NCI-H82 treated with DMSO at 0.1 percent for 48 hours (cell line): ENCODE results near the gene CD93.

Experiments used
- DNase-seq: peaks from one replicate; lab custom pipeline; 2025; ENCODE audit not compliant: unreplicated experiment; lab: John Stamatoyannopoulos, UW

CD93 gene

DNA sequence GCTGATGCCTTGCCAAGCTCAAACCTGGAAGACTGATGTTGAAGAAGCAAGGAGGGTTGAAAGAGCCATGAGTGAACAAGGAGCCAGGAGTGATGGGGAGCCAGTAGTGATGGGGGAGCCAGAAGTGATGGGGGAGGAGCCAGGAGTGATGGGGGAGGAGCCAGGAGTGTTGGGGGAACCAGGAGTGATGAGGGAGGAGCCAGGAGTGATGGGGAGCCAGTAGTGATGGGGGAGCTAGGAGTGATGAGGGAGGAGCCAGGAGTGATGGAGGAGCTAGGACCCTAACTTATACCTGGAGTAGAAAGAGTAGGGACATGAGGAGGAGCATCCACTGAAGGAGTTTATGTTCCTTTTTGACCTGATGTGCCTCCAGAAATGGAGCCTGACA, 14.6 kb upstream of the CD93 start:
- DNase-seq: no peak

- no peak for DNase-seq
Observed at GRCh38 chr20:23099791-23100719, 13.9 kb upstream of the CD93 start.

DNA sequence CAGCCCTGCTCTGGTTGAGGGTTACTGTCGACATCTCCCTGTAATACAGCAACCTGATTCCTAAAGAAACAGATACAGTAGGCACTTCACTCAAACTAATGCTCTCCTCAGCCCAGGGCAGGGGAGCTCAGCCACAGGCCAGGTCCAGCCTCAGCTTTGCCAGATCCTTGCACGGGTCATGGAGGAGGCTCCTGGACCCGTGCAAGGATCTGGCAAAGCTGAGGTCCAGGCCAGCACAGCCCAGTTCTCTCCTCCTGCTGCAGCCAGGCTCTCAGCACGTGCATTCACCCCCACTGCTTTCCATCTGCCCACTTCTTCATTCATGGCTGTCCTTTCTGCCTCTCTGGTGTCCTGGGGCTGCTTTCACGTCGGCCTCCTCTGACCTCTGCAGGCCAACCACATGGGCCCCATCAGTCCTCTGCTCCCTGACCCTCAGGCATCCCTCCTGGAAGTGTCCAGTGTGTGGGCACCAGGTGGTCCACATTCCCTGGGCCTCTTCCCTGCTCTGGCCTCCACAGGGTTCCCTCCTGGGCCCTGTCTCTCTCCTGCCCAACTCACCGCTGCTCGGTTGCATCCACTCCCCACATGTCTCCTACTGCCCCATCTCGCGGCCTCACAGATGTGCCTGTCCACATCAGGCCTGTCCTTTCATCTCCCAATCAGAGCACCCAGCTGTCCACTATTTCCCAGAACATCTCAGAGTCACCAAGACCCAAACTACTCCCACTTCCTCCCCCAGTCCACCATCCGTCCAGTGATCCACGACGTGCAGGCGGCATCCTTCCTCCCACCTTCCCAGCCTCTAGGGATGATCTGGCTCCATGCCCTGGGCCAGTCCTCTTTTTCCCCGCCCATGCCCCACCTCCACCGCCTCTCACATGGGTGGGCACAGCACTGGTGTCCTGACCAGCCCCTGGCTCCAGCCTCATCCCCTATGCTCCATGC, 11.8 kb upstream of the CD93 start:
- no peak for DNase-seq

GRCh38 chr20:23096986-23097520, 10.9 kb upstream of the CD93 start:
- no peak for DNase-seq

DNA sequence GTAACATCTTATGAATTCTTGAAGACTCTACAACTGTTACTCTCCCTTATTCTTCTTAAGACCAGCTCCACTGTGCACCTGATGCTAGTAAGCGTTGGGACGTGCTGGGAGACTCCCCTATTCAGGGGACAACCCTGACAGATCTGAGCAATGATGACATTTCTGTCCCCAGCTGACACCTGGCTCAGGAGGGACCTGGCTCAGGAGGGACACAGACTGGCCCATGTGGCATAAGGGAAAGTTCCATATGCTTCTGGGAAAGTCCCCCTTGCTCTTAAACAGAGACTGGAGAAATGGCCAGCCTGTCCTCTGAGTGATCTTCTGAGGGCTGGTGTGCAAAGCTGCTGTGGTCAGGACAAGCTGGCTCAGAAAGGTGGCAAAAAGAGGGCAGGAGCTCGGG, 10.0 kb upstream of the CD93 start:
- no peak for DNase-seq

DNA sequence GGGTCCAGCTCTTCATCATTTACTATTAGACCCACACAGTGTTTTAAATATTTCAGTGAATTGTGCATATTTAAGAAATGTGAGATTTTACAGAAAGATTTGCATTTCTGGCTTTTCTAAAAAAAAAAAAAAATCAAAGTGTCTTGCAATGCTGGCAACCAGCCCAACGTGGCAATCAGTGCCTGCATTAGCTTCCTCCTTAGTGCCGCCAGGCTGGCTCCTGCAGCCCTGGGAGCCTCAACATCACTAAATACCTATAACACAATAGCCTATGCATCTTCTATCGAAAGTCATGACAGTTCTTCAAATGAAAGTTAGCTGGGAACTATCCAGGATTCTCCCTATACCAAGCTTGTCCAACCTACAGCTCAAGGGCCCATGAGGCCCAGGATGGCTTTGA, 9.4 kb upstream of the CD93 start:
- no peak for DNase-seq

DNA sequence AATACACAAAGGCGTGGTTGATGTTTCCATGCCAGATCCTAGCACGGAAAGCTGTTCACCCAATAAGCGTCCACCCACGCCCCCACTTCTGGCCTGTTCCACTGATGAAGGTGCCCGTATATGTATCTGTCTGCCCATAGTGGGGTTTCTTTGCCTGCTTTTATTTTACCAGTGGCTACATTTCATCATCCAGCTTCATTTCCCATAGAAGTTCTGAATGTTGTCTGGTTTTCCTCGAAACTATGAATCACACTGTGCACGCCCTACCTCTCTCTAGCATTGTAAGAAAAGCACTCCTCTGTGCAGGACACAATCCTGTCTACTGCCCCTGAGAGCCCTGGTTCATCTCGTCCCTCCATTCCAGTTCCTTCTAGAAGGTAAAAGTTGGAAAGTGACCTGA, 8.8 kb upstream of the CD93 start:
- no peak for DNase-seq

- no peak for DNase-seq
Observed at GRCh38 chr20:23094213-23094896, 8.2 kb upstream of the CD93 start.

DNA sequence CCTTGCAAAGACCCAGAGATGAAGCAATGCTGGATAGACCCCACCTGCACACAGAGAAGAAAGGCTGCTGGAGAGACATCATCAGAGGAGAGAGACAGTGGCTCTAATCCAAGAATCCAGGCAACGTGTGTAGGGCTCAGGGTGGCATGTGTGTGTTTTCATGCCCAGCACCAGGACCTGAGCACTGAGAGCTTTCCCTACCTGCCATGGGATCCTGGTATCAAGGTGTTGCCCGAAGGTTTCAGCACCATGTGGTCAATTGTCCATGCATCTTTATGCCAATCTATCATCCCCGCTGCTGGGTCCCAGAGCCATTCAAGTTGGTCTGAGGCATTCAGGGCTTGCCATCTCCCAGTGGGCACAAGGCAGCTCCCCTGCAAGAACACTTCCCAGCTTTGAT, 7.5 kb upstream of the CD93 start:
- DNase-seq: no peak

DNA sequence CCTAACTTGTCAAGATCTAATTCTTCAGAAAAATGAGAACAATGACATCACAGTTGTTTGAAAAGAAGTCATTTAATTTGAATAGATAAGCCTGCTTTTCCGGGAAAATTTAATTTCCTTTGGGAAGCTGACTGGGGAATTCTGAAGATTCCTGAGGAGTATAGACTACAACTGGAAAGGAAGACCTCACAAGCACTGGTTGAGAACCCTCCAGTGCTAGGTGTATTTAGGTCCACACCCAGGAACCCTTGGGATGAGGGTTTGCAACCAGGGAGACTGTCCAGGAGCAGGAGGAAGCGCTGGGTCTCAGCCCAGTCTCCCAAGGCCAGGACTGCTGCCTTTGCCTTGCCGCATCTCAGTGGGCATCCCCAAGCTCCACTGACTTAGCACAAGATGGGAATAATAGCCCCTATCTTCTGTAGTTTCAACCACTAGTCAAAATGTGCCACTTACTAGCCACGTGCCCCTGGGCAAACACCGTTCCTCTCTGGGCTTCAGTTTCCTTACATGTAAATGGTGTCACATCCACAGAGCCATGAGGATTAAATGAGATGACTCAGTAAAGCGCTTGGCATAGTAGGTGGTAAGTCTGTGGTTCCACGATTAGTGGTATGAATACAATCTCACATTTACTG, 6.9 kb upstream of the CD93 start:
- DNase-seq: no peak

GRCh38 chr20:23092384-23092756, 6.2 kb upstream of the CD93 start:
- no peak for DNase-seq

- no peak for DNase-seq
Observed at GRCh38 chr20:23091721-23092383, 5.7 kb upstream of the CD93 start.

DNA sequence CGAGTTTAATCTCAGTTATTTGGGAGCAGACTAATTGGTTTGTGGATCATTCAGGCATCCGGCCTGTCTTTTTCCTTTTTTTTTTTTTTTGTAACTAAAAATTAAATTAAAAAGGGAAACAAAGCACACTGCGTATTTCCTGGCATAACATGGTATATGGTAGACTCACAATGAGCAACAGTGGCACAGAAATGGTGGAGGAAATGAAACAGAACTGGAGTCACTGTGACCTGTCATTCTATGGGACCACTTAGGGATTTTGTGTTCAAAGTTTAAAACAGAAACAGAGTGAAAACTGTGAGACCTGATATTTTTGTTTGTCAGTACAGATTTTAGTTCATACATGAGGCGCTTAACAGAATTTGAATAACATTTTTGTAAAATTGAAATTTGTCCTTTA, 4.8 kb upstream of the CD93 start:
- no peak for DNase-seq

- DNase-seq: no peak
Observed at GRCh38 chr20:23090147-23090546, 4.0 kb upstream of the CD93 start.

- no peak for DNase-seq
Observed at GRCh38 chr20:23088866-23089265, 2.7 kb upstream of the CD93 start.

DNA sequence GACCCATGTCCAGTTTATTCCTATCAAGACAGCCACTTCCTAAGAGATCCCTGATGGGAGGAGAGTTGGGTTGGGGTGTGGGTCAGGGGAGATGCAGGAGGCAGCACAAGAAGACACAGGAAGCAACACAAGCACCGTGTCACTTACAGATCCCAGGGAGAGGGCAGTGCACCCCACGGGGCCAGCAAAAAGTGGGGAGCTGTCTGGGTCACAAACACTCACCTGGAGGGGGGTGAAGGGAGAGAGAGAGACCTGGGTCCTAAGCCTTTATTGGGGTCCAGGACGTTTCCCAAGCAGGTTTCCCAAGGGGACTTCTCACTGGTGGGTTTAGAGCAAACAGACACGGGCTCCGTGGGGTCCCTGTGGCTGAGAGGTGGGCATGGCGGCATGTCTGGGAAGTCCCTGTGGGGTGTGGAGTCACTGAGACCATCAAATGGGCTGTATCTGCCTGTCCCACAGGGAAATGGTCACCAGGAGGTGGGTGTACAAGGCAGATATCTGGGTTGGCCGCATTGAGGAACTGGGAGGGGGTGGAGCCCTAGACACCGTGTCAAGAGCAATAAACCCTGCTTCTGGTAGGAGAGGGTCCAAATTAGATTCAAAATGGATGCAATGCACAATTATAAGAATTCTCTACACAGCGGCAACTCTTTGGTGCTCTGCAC, 1.6 kb upstream of the CD93 start:
- no peak for DNase-seq

DNA sequence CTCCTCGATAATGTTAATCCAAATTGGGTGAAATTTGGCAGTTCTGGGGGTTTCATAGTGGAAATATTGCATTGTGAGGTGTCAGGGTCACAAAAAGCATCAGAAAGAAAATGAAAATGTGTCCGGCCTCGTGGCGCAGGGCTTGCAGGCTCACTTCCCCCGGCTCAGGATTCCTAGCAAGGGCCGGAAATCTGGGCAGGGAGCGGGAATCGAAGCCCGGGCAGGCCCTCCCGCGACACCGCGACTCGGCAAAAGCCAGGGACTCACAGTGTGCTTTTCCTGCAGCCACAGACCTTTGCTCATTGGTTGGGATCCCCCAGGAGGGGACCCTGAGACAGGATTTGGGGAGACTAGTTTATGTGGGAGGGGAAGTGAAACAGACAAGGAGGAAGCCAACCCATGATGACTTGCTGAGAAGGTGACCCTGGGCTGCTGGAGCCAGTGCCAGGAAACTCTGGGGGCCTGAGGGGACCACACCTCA, 847 bp upstream of the CD93 start:
- no peak for DNase-seq

- DNase-seq: no peak
Observed at GRCh38 chr20:23085436-23086055, 578 bp downstream of the CD93 start.

- DNase-seq: no peak
Observed at GRCh38 chr20:23084845-23085365, 1.2 kb downstream of the CD93 start.
